GM19463 (cell line): ENCODE measurements around the gene JADE3.

ENCODE experiments used
- ATAC-seq: cut with Tn5 transposase; IDR thresholded peaks from one replicate; pipeline ENCODE4 v1.9.1; 2021; ENCODE audit warnings: mild to moderate bottlenecking, moderate library complexity; ENCODE audit not compliant: unreplicated experiment

The JADE3 gene

DNA sequence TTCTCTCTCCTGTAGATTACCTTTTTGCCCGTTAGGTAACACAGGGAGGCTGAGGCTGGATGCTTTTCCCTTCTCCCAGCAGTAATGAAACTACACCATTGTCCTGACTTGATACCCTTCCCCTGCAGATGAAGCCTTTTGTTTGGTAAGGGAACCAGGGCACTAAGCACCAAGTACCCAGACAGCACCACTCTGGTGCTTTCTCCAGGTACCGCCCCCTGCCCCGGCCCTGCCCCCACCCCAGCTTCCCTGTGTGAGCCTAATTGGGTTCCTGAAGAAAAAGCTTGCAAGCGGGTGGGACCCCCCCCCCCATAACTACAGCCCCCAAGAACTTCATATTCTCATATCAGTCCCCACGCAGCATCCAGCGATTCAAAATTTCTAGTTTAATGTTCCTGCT, 79.8 kb downstream of the JADE3 start:
- ATAC-seq = no peak

- ATAC-seq = no peak
Observed at GRCh38 chrX:46994096-46994495, 81.9 kb downstream of the JADE3 start.

- no peak for ATAC-seq
Observed at GRCh38 chrX:47012131-47012530, 99.9 kb downstream of the JADE3 start.

- no peak for ATAC-seq
Observed at GRCh38 chrX:47026198-47026597, 114.0 kb downstream of the JADE3 start.

DNA sequence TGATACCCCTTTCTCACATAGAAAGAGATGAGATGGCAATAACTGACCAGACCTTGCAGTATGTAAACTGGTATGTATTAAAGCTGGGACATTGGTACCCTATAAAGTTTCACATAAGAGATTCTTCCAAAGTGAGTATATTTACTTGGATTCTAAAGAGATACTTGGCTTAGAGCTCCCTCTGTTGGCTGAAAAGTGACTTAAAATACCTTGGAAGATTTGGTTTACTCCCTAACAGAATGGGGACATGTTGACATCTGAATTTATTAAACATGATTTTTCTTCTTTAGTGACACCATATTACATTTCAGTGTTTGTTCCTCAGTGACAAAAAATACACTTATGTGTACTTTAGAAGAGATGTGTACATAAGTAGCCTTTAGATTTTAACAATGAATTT, 118.1 kb downstream of the JADE3 start:
- ATAC-seq = no peak

DNA sequence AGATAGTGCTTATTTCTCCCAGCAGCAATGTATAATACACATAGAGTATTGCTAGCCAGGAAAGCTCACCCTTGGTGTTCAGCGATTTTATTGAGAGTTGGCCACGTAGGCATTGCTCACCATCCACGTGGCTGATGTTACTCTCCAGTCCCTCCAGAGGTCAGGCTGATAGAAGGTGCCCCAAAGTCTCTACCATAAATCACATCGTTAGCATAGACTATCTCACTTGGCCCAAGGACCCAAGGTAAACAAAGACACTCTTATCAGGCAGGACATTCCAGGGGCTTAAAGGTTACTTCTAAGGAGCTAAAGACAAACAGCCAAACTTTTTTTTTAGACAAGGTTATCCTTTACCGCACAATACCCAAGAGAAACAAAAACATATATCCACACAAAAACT, 135.8 kb downstream of the JADE3 start:
- ATAC-seq = no peak

DNA sequence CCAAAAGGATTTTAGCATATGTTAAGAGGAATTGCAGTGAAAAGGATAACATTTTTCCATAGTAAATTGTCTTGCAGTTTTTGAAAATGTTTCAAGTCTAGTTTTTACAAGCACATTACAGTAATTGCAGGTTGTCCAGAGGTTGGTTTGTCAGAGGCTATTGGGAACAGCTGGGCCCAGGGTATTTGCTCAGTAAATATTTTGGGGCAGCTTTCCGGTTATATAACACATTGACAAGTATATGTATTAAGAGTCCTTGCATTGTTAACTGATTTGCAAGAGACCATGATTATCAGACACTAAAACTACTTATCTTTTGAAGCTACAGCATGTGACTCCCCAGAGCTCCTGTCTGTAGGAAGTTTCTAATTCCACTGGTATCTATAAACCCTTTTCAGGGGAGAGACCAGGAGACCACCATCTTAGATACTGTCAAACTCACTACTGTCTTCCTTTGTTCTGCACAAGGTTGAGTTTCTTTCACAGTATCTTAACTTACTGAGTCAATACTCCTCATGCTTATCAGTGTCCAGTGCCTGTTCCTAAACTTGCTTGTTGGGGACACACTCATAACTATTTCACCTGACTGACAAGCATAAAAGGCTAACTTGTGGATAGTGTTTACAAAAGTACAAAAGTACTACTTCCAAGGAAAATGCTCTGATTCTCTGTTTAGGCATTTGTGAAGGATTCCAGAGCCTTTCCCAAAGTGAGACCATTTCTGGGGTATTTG, 147.1 kb downstream of the JADE3 start:
- no peak for ATAC-seq

- no peak for ATAC-seq
Observed at GRCh38 chrX:47060708-47061107, 148.5 kb downstream of the JADE3 start.

DNA sequence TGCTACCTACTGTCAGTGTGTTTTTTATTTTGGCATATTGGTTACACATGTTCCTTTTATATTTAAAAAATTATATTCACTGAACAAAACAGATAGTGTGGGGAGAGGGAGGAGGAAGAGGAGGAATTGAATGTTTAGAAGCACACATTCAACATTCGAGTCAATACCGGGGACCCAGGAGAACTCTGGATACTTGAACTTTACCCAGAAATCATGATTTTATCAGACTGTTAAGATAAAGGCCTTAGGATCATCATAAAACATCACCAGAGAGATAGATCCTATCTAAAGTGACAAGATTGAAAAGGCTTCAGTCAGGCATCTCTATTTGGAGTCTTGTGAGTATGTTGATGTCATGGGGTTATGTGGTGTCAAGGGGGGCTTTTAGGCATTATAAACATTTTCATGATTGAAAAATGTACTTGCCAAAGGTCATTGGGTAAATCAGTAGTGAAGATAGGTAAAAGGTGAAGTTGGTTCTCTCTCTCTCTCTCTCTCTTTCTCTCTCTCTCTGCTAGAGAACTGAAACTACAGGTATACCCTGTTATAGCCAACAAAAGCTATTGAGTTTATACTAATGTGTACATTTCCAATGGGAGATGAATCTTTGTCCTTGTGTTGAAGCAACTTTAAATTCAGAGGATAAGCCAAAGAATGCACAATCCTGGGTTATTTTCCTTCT, 149.2 kb downstream of the JADE3 start:
- no peak for ATAC-seq

- no peak for ATAC-seq
Observed at GRCh38 chrX:47063179-47063578, 151.0 kb downstream of the JADE3 start.

- no peak for ATAC-seq
Observed at GRCh38 chrX:47068214-47068613, 156.0 kb downstream of the JADE3 start.

GRCh38 chrX:47068720-47069119, 156.5 kb downstream of the JADE3 start:
- ATAC-seq = no peak

DNA sequence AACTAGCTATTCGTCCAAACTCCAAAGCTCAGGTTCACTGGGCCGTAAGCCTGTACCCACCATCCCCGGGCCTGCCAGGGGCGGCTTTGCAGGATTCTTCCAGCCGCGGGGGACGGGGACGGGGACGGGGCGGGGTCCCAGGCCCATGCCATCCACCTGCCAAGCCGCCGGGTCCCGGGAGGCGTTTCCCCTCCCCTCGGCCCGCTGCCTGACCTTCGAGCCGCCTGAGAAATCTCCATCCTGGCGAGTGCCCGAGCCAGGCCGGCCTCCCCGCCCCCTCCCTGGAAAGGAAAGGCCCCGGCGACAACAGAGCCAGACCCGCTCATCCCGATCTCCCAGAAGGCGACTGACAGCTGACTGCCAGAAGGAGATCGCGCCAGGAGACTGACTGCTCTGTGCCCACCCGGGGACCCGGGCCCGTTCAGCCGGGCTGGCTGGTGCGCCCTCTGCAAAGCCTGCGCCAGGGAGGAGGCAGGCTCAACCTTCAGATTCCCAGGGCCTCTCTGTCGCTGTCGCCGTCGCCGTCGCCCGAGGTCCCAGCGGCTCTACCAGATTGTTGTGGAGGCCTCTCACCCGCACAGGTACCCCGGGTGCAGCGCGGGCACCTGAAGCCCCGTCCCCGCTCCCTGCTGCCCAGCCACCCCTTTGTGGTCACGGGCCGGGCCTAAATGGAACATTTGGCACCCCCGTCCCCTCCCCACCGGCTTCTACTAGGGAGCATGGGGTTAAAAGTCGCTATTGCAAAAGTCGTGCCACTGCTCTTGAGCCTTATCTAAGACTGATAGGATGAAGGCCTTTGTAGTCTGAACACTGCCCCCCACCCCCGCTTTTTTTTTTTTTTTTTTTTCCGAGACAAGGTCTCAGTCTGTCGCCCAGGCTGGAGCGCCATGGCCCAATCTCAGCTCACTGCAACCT, 166.2 kb downstream of the JADE3 start, which contains the start of gene RGN:
TSS of gene RGN (plus strand) at position 315 of the 915 bp plus-strand sequence. CDS start 2,702 bp downstream, outside the sequence.
- ATAC-seq = no peak

GRCh38 chrX:47080215-47080914, 168.1 kb downstream of the JADE3 start:
- ATAC-seq = no peak

DNA sequence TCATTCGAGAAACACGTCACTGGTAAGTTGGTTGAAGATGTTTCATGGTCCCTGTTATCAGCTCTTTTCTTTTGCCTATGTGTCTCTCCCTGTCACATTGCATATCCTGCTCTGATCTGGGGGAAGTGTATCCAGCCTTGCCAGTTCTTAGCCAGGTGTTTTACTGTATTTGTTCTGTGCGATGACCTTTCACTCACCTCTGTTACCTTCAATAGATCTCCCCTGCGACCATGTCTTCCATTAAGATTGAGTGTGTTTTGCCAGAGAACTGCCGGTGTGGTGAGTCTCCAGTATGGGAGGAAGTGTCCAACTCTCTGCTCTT, 168.7 kb downstream of the JADE3 start:
- no peak for ATAC-seq

DNA sequence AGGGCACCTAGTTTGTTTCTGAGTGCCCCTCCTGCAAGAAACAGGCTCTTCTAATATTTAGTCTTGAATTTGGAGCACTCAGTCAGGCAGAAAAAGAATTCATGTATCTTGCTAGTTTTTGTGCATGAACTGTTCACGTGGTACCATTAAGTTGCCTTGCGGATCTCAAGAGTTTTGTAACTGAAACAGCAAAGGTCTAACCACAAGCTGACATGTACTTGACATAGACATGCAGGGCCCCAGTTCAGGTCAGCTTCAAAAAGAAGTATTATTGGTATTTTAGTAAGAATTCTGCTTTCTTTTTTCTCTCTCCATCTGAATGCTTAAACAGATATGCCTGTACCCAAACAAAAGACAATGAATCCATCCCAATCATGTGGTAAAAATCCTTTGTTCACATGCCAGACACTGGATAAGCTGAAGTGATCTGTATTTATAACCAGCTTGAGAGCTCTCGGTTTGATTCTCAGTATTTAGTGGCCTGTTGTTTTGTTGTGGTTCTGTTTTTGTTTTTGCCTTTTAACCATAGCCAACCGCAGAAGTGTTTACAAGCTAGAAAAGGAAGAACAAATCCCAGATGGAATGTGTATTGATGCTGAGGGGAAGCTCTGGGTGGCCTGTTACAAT, 179.0 kb downstream of the JADE3 start:
- ATAC-seq = no peak

- ATAC-seq = no peak
Observed at GRCh38 chrX:47093248-47093647, 181.0 kb downstream of the JADE3 start.

GRCh38 chrX:47093860-47094259, 181.6 kb downstream of the JADE3 start:
- ATAC-seq = no peak

- ATAC-seq = no peak
Observed at GRCh38 chrX:47097018-47097417, 184.8 kb downstream of the JADE3 start.

DNA sequence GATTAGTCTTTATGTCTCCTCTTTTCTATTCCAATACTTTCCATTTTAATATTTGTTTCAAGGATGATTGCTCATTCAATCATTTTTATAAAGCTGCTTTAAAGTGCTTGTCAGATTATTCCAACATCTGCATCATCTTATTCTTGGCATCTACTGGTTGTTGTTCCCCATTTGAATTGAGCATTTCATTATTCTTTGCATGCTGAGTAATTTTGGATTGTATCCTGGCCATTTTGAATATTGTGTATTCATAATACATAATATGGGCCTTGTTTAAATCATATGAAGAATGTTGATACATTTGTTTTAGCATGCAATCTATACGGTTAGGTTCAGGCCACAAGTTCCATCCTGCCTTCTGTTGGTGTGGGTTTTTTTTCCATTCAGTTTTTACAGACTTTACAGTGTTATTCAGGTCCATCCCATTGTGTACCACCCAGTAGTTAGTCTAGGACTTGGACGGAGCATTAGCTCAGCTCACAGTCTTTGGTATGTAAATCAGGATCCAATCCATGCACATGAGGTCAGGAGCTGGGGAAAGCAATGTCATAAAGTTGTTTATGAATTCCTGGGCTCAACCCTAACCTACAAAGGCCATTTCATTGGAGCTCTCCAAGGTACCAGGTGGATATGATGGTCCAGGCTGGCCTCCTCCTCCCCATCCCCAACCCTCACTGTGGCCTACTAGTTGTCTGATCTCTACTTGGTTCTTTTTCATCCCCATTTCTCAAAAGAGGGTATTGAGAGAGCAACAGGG, 186.3 kb downstream of the JADE3 start:
- no peak for ATAC-seq
